Loucy (cell line): Measurements from ENCODE around the gene LLCFC1.

Experiments used
- H2AFZ ChIP-seq: fragments of 200-600 bp; sonication (generic); 2 replicates; pipeline ENCODE4 v1.6.0; 2016; ENCODE audit warnings: antibody characterized with exemption, mild to moderate bottlenecking, low read length, moderate library complexity
- H3F3A ChIP-seq: fragments of 200-600 bp; 2 replicates; pipeline ENCODE4 v1.6.0; 2016; ENCODE audit warnings: antibody characterized with exemption, low read depth, mild to moderate bottlenecking
- H3K27me3 ChIP-seq: fragments of 200-600 bp; sonication (generic); 2 replicates; pipeline ENCODE4 v1.6.1; 2014; ENCODE audit warnings: low read length, mild to moderate bottlenecking; ENCODE audit not compliant: insufficient read depth, poor library complexity, severe bottlenecking
- H3K36me3 ChIP-seq: fragments of 200-600 bp; sonication (generic); 2 replicates; pipeline ENCODE4 v1.6.1; 2016; ENCODE audit warnings: low read length; ENCODE audit not compliant: insufficient read depth
- H3K4me1 ChIP-seq: fragments of 200-600 bp; sonication (generic); 2 replicates; pipeline ENCODE4 v1.5.1; 2014; ENCODE audit warnings: low read length, mild to moderate bottlenecking; ENCODE audit not compliant: insufficient read depth, poor library complexity, severe bottlenecking
- H3K4me2 ChIP-seq: fragments of 200-600 bp; sonication (generic); 2 replicates; pipeline ENCODE4 v1.6.0; 2014; ENCODE audit warnings: antibody characterized with exemption, low read length, low read depth, mild to moderate bottlenecking; ENCODE audit not compliant: poor library complexity, severe bottlenecking
- H3K4me3 ChIP-seq: fragments of 200-600 bp; sonication (generic); 2 replicates; pipeline ENCODE4 v1.5.1; 2014; ENCODE audit warnings: low read length, mild to moderate bottlenecking, mixed read lengths; ENCODE audit not compliant: poor library complexity, severe bottlenecking
- H3K79me2 ChIP-seq: fragments of 200-600 bp; sonication (generic); 2 replicates; pipeline ENCODE4 v1.6.1; 2014; ENCODE audit warnings: low read length; ENCODE audit not compliant: insufficient read depth
- H3K9ac ChIP-seq: fragments of 200-600 bp; sonication (generic); 2 replicates; pipeline ENCODE4 v1.6.0; 2014; ENCODE audit warnings: mild to moderate bottlenecking, low read depth, low read length, moderate library complexity; ENCODE audit not compliant: poor library complexity, severe bottlenecking
- H3K9me2 ChIP-seq: fragments of 200-600 bp; sonication (generic); replicated peaks from 2 replicates; pipeline ENCODE4 v1.6.1; 2016; ENCODE audit warnings: low read depth, low read length, mixed read lengths
- H3K9me3 ChIP-seq: fragments of 200-600 bp; sonication (generic); 2 replicates; pipeline ENCODE4 v1.6.1; 2014; ENCODE audit warnings: mild to moderate bottlenecking, antibody characterized with exemption, low read length, low read depth; ENCODE audit not compliant: insufficient read depth
- H4K20me1 ChIP-seq: fragments of 200-600 bp; sonication (generic); 2 replicates; pipeline ENCODE4 v1.6.0; 2014; ENCODE audit warnings: antibody characterized with exemption, low read length, mild to moderate bottlenecking; ENCODE audit not compliant: insufficient read depth, poor library complexity, severe bottlenecking
- EZH2phosphoT487 ChIP-seq: fragments of 200-600 bp; IDR thresholded peaks from 2 replicates; pipeline ENCODE4 v1.6.1; 2018; ENCODE audit warnings: antibody characterized with exemption, mild to moderate bottlenecking, moderate library complexity, borderline replicate concordance
- TF ChIP-seq, protein P1 (sequence below): fragments of 200-600 bp; sonication (generic); conservative IDR thresholded peaks from 2 replicates; pipeline ENCODE4 v1.5.1; 2014; ENCODE audit warnings: mild to moderate bottlenecking, antibody characterized with exemption, low read length

The LLCFC1 gene

GRCh38 chr7:142906643-142907042 is 32.6 kb upstream of the LLCFC1 start:
- Histone ChIP-seq H3K36me3 (no peaks in the 10 kb centered on the region), H3K4me2 (no peak overlapping the region), H3K9me2 (no peaks in the 10 kb centered on the region), H3K9ac (no peak overlapping the region), H4K20me1 (no peaks in the 10 kb centered on the region), H3K27me3 (no peaks in the 10 kb centered on the region), H3K4me1 (no peaks in the 10 kb centered on the region), H3K79me2 (no peaks in the 10 kb centered on the region), H3K9me3 (0 out of 2 replicates have a peak, but pooled peaks cover 9% of the 10 kb centered on the region), H3F3A (no peaks in the 10 kb centered on the region), H2AFZ (no peak overlapping the region), H3K4me3 (no peak overlapping the region)
- TF ChIP-seq, protein P1, sequence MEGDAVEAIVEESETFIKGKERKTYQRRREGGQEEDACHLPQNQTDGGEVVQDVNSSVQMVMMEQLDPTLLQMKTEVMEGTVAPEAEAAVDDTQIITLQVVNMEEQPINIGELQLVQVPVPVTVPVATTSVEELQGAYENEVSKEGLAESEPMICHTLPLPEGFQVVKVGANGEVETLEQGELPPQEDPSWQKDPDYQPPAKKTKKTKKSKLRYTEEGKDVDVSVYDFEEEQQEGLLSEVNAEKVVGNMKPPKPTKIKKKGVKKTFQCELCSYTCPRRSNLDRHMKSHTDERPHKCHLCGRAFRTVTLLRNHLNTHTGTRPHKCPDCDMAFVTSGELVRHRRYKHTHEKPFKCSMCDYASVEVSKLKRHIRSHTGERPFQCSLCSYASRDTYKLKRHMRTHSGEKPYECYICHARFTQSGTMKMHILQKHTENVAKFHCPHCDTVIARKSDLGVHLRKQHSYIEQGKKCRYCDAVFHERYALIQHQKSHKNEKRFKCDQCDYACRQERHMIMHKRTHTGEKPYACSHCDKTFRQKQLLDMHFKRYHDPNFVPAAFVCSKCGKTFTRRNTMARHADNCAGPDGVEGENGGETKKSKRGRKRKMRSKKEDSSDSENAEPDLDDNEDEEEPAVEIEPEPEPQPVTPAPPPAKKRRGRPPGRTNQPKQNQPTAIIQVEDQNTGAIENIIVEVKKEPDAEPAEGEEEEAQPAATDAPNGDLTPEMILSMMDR: no peak
- no peak for TF ChIP-seq EZH2phosphoT487

- Histone ChIP-seq H3K9me3 (0 out of 2 replicates have a peak, but pooled peaks cover 9% of the 10 kb centered on the region), H3F3A (no peaks in the 10 kb centered on the region), H3K27me3 (no peaks in the 10 kb centered on the region), H3K9ac (no peak overlapping the region), H2AFZ (no peak overlapping the region), H3K36me3 (no peaks in the 10 kb centered on the region), H3K4me3 (no peak overlapping the region), H3K4me1 (no peaks in the 10 kb centered on the region), H3K79me2 (no peaks in the 10 kb centered on the region), H3K9me2 (no peaks in the 10 kb centered on the region), H4K20me1 (no peaks in the 10 kb centered on the region), H3K4me2 (no peak overlapping the region)
- no peak for TF ChIP-seq EZH2phosphoT487
- TF ChIP-seq, protein P1: no peak
These were observed 31.0 kb upstream of the LLCFC1 start for GRCh38 chr7:142908290-142908689.

DNA sequence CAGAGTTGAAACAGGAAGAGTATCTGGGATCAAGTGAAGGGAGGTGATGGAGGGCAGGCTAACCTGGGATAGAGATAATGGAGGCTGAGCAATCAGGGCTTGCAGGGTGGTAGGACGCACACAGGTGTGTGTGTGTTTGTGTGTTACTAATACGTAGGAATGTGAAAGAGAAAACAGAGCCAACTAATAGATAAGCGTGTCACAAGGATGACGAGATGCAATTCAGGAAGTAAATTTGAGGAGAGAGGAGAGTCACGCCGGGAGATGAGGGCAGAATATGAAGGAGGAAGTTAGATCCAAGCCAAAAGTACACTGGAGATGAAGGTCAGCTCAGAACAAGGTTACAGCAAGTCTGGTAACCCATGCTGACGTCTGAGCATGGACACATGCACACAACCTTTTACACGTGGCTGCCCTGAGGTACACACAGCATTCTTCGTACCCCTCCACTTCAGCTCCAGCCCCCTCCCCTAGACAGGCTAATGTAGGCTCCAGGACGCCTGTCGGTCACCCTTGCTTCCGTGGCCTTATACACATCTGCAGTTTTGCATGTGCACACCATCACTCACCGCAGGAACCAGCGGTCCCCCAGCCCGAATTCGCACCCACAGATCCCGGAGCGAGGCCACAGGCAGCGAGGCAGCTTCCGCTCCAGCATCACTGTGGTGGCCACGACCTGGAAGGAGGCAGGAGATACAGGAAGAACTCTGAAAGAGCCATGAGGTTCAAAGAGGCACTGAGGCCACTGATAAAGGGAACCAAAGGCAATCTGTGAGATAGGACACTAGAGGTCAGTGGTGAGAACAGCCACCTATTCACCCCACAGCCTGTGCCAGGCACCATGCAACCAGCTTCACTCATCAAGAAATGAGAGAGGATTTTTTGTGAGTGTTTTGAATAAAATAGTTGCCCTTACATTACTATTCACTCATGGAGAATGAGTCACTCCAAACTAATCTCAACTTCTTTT is 30.1 kb upstream of the LLCFC1 start:
- no peak overlapping the region for H3K4me2 ChIP-seq
- H3K4me1 ChIP-seq: peaks cover 5% of the 10 kb centered on the region
- H3K9me2 ChIP-seq: no peaks in the 10 kb centered on the region
- no peak overlapping the region for H2AFZ ChIP-seq
- H3K4me3 ChIP-seq: no peak overlapping the region
- H3K27me3 ChIP-seq: no peaks in the 10 kb centered on the region
- H3K36me3 ChIP-seq: no peaks in the 10 kb centered on the region
- no peaks in the 10 kb centered on the region for H4K20me1 ChIP-seq
- H3F3A ChIP-seq: no peaks in the 10 kb centered on the region
- H3K9me3 ChIP-seq: 0 out of 2 replicates have a peak, but pooled peaks cover 8% of the 10 kb centered on the region
- TF ChIP-seq EZH2phosphoT487: no peak
- TF ChIP-seq, protein P1: peak; percentile 72
- no peak overlapping the region for H3K9ac ChIP-seq
- no peaks in the 10 kb centered on the region for H3K79me2 ChIP-seq
